Esophagus (tissue), 2 donors: ENCODE data around the gene OPCML. TPM values are rescaled to one million over a fixed set of nuclear protein-coding genes. Genes with fewer than 3 reads are reported as not detected.

Experiments
- H3K27ac ChIP-seq, 2 donors: one replicate each; pipeline ENCODE4 v1.5.1; 2013; ENCODE audit warnings: low read depth in 2 of 2, mild to moderate bottlenecking in 2 of 2, inconsistent platforms in 1 of 2, low read length in 1 of 2, moderate library complexity in 1 of 2
- H3K27me3 ChIP-seq, 2 donors: one replicate each; pipeline ENCODE4 v1.6.1; 2013; ENCODE audit warnings: low read length in 2 of 2, control low read depth in 1 of 2, mild to moderate bottlenecking in 1 of 2; ENCODE audit not compliant: insufficient read depth in 2 of 2, control insufficient read depth in 1 of 2
- H3K36me3 ChIP-seq, 2 donors: one replicate each; pipeline ENCODE4 v1.6.1; 2013; ENCODE audit warnings: low read length in 1 of 2; ENCODE audit not compliant: control insufficient read depth in 2 of 2, insufficient read depth in 2 of 2
- H3K4me1 ChIP-seq, 2 donors: one replicate each; pipeline ENCODE4 v1.6.1; 2013; ENCODE audit warnings: low read length in 1 of 2; ENCODE audit not compliant: control insufficient read depth in 2 of 2, insufficient read depth in 2 of 2
- H3K4me3 ChIP-seq, 2 donors: one replicate each; pipeline ENCODE4 v1.5.1; 2013; ENCODE audit warnings: low read length in 2 of 2, mild to moderate bottlenecking in 2 of 2, low read depth in 1 of 2, moderate library complexity in 1 of 2
- H3K9me3 ChIP-seq, 2 donors: one replicate each; pipeline ENCODE4 v1.6.1; 2013; ENCODE audit warnings: mild to moderate bottlenecking in 2 of 2, low read depth in 1 of 2, low read length in 1 of 2, moderate library complexity in 1 of 2; ENCODE audit not compliant: control insufficient read depth in 2 of 2, insufficient read depth in 1 of 2
- WGBS, 2 donors: extraction: QIAGEN DNeasy Blood & Tissue Kit; methylation state at CpG; one replicate each; pipeline ENCODE4 v1.1.7; 2013; 5-methylcytosine and 5-hydroxymethylcytosine counted together
- polyA plus RNA-seq, 2 donors: library from polyadenylated mRNA; stranded (reverse); fragments of 200-250 nt; gene quantifications; one replicate each; pipeline ENCODE4 v1.2.3, GENCODE V29; 2013
- donor health status: healthy with polysubstance abuse.
- donor health status: Bipolar disorder and iron deficiency.

Gene OPCML
- polyA plus RNA-seq, 2 donors = 0.04 to 0.05 TPM

GRCh38 chr11:133007027-133007584 is 525.2 kb downstream of the OPCML start:
- Histone ChIP-seq H3K27me3 (no peaks in the 10 kb centered on the region), H3K36me3 (no peaks in the 10 kb centered on the region), H3K4me3 (no peak overlapping the region), H3K4me1 (no peaks in the 10 kb centered on the region), H3K27ac (no peak overlapping the region), H3K9me3 (peaks cover 3 to 10% of the 10 kb centered on the region in 2 donors)
- WGBS, 2 donors = 48 to 51% methylated on average over 2 of the region's 2 CpGs

GRCh38 chr11:133004369-133004768 is 527.9 kb downstream of the OPCML start:
- Histone ChIP-seq H3K27ac (no peak overlapping the region), H3K4me3 (no peak overlapping the region), H3K9me3 (peaks cover 3 to 12% of the 10 kb centered on the region in 2 donors), H3K4me1 (no peaks in the 10 kb centered on the region), H3K27me3 (no peaks in the 10 kb centered on the region), H3K36me3 (no peaks in the 10 kb centered on the region)
- WGBS, 2 donors = 78 to 86% methylated on average over 13 of the region's 13 CpGs

GRCh38 chr11:132999516-132999915 is 532.8 kb downstream of the OPCML start:
- Histone ChIP-seq H3K4me3 (no peak overlapping the region), H3K9me3 (peaks cover 0 to 8% of the 10 kb centered on the region in 2 donors), H3K27ac (no peak overlapping the region), H3K4me1 (no peaks in the 10 kb centered on the region), H3K36me3 (no peaks in the 10 kb centered on the region), H3K27me3 (no peaks in the 10 kb centered on the region)
- 32 to 34% methylated on average over 12 of the region's 12 CpGs for WGBS, 2 donors

GRCh38 chr11:132999031-132999430 is 533.3 kb downstream of the OPCML start:
- Histone ChIP-seq H3K27me3 (no peaks in the 10 kb centered on the region), H3K4me1 (no peaks in the 10 kb centered on the region)

GRCh38 chr11:132997396-132997795 is 534.9 kb downstream of the OPCML start:
- 78 to 79% methylated on average over 5 of the region's 5 CpGs for WGBS, 2 donors
- no peaks in the 10 kb centered on the region for H3K36me3 ChIP-seq
- no peaks in the 10 kb centered on the region for H3K4me1 ChIP-seq
- no peaks in the 10 kb centered on the region for H3K27me3 ChIP-seq
- no peak overlapping the region for H3K27ac ChIP-seq
- no peak overlapping the region for H3K4me3 ChIP-seq
- H3K9me3 ChIP-seq = peaks cover 0 to 5% of the 10 kb centered on the region in 2 donors

More at GRCh38 chr11:132999031-132999430, 533.3 kb downstream of the OPCML start:
- Histone ChIP-seq H3K9me3 (peaks cover 0 to 5% of the 10 kb centered on the region in 2 donors), H3K4me3 (no peak overlapping the region), H3K27ac (no peak overlapping the region), H3K36me3 (no peaks in the 10 kb centered on the region)
- 46 to 49% methylated on average over 5 of the region's 5 CpGs for WGBS, 2 donors

- no peaks in the 10 kb centered on the region for H3K4me1 ChIP-seq
- H3K4me3 ChIP-seq = no peak overlapping the region
- peaks cover 0 to 3% of the 10 kb centered on the region in 2 donors for H3K9me3 ChIP-seq
- WGBS, 2 donors = 64 to 74% methylated on average over 6 of the region's 6 CpGs
- no peaks in the 10 kb centered on the region for H3K36me3 ChIP-seq
- H3K27ac ChIP-seq = no peak overlapping the region
- H3K27me3 ChIP-seq = no peaks in the 10 kb centered on the region
Observed at GRCh38 chr11:132994966-132995365, 537.3 kb downstream of the OPCML start.

- H3K27me3 ChIP-seq = no peaks in the 10 kb centered on the region
- no peaks in the 10 kb centered on the region for H3K4me1 ChIP-seq
- H3K9me3 ChIP-seq = peaks cover 0 to 5% of the 10 kb centered on the region in 2 donors
- H3K36me3 ChIP-seq = no peaks in the 10 kb centered on the region
- H3K27ac ChIP-seq = no peak overlapping the region
- H3K4me3 ChIP-seq = no peak overlapping the region
- 4 to 5% methylated on average over 32 of the region's 32 CpGs for WGBS, 2 donors
Observed at GRCh38 chr11:132993991-132994502, 538.3 kb downstream of the OPCML start.

- Histone ChIP-seq H3K36me3 (no peaks in the 10 kb centered on the region), H3K27me3 (no peaks in the 10 kb centered on the region), H3K9me3 (peaks cover 0 to 5% of the 10 kb centered on the region in 2 donors), H3K4me3 (no peak overlapping the region), H3K27ac (no peak overlapping the region), H3K4me1 (no peaks in the 10 kb centered on the region)
- WGBS, 2 donors = 35 to 39% methylated on average over 15 of the region's 15 CpGs
Observed at GRCh38 chr11:132992838-132993631, 539.3 kb downstream of the OPCML start.

- H3K27ac ChIP-seq = no peak overlapping the region
- no peak overlapping the region for H3K4me3 ChIP-seq
- 68 to 72% methylated on average over 5 of the region's 5 CpGs for WGBS, 2 donors
- H3K9me3 ChIP-seq = peaks cover 0 to 3% of the 10 kb centered on the region in 2 donors
- no peaks in the 10 kb centered on the region for H3K4me1 ChIP-seq
- H3K36me3 ChIP-seq = no peaks in the 10 kb centered on the region
- no peaks in the 10 kb centered on the region for H3K27me3 ChIP-seq
Observed at GRCh38 chr11:132988411-132988810, 543.9 kb downstream of the OPCML start.
